Liver (tissue), 9 donors: ENCODE data around the gene DDIT4. TPM values are rescaled to one million over a fixed set of nuclear protein-coding genes. Genes with fewer than 3 reads are reported as not detected.

ENCODE experiments used
- DNase-seq: peaks from one replicate; pipeline ENCODE4 v3.0.0-alpha.2; 2017; ENCODE audit warnings: low spot score
- H3K27ac ChIP-seq, 2 donors: one replicate each; pipeline ENCODE4 v1.7.0; 2013; ENCODE audit warnings: inconsistent platforms in 2 of 2, low read length in 2 of 2, control low read depth in 1 of 2, low read depth in 1 of 2, mild to moderate bottlenecking in 1 of 2
- H3K27me3 ChIP-seq, 4 donors: one replicate each; pipeline versions ENCODE4 v1.6.1 to v1.7.0; 2013; ENCODE audit warnings: low read length in 3 of 4, inconsistent platforms in 1 of 4, mild to moderate bottlenecking in 1 of 4, moderate library complexity in 1 of 4; ENCODE audit not compliant: control insufficient read depth in 4 of 4, insufficient read depth in 4 of 4
- H3K36me3 ChIP-seq, 4 donors: one replicate each; pipeline versions ENCODE4 v1.6.1 to v1.7.0; 2013; ENCODE audit warnings: low read length in 3 of 4, mild to moderate bottlenecking in 3 of 4, low read depth in 1 of 4, moderate library complexity in 1 of 4; ENCODE audit not compliant: control insufficient read depth in 4 of 4, insufficient read depth in 3 of 4
- H3K4me1 ChIP-seq, 4 donors: one replicate each; pipeline versions ENCODE4 v1.6.1 to v1.7.0; 2013; ENCODE audit warnings: low read length in 3 of 4, mild to moderate bottlenecking in 3 of 4, moderate library complexity in 1 of 4; ENCODE audit not compliant: control insufficient read depth in 4 of 4, insufficient read depth in 4 of 4
- H3K4me3 ChIP-seq, 3 donors: one replicate each; pipeline versions ENCODE4 v1.6.1 to v1.7.0; 2013; ENCODE audit warnings: low read length in 3 of 3, control low read depth in 1 of 3, low read depth in 1 of 3, mild to moderate bottlenecking in 1 of 3
- H3K9ac ChIP-seq, 2 donors: one replicate each; pipeline ENCODE4 v1.7.0; 2013; ENCODE audit warnings: low read length in 2 of 2, mild to moderate bottlenecking in 2 of 2, moderate library complexity in 2 of 2, control low read depth in 1 of 2, low read depth in 1 of 2
- H3K9me3 ChIP-seq, 4 donors: one replicate each; pipeline versions ENCODE4 v1.6.1 to v1.7.0; 2013; ENCODE audit warnings: low read length in 3 of 4; ENCODE audit not compliant: control insufficient read depth in 4 of 4
- ATF3 ChIP-seq: IDR thresholded peaks from 2 replicates; pipeline ENCODE4 v1.6.1; 2016; ENCODE audit warnings: antibody characterized with exemption
- EGR1 ChIP-seq, 2 donors: IDR thresholded peaks; 2 replicates each; pipeline ENCODE4 v1.6.1; 2016 to 2018; ENCODE audit warnings: antibody characterized with exemption in 2 of 2, low read depth in 2 of 2
- FOXA1 ChIP-seq: IDR thresholded peaks from 2 replicates; pipeline ENCODE4 v1.6.1; 2016; ENCODE audit warnings: antibody characterized with exemption
- FOXA2 ChIP-seq: IDR thresholded peaks from 2 replicates; pipeline ENCODE4 v1.6.1; 2016; ENCODE audit warnings: antibody characterized with exemption
- GABPA ChIP-seq, 2 donors: IDR thresholded peaks in 1 of 2; conservative IDR thresholded peaks in 1 of 2; 2 replicates each; pipeline ENCODE4 v1.6.1; 2016; ENCODE audit warnings: antibody characterized with exemption in 2 of 2, mild to moderate bottlenecking in 1 of 2, moderate library complexity in 1 of 2
- HNF4A ChIP-seq, 2 donors: conservative IDR thresholded peaks; 2 replicates each; pipeline ENCODE4 v1.6.1; 2016; ENCODE audit warnings: antibody characterized with exemption in 2 of 2, mild to moderate bottlenecking in 2 of 2
- HNF4G ChIP-seq: IDR thresholded peaks from 2 replicates; pipeline ENCODE4 v1.6.1; 2016; ENCODE audit warnings: antibody characterized with exemption
- JUND ChIP-seq, 2 donors: IDR thresholded peaks; 2 replicates each; pipeline ENCODE4 v1.6.1; 2016; ENCODE audit warnings: antibody characterized with exemption in 2 of 2
- NR2F2 ChIP-seq: IDR thresholded peaks from 2 replicates; pipeline ENCODE4 v1.6.1; 2016; ENCODE audit warnings: antibody characterized with exemption
- RAD21 ChIP-seq, 2 donors: IDR thresholded peaks; 2 replicates each; pipeline ENCODE4 v1.6.1; 2016; ENCODE audit warnings: antibody characterized with exemption in 2 of 2, mild to moderate bottlenecking in 2 of 2
- REST ChIP-seq: IDR thresholded peaks from 2 replicates; pipeline ENCODE4 v1.6.1; 2016; ENCODE audit warnings: antibody characterized with exemption, mild to moderate bottlenecking
- RXRA ChIP-seq, 2 donors: IDR thresholded peaks; 2 replicates each; pipeline ENCODE4 v1.6.1; 2017 to 2018; ENCODE audit warnings: antibody characterized with exemption in 2 of 2, mild to moderate bottlenecking in 1 of 2
- SP1 ChIP-seq: IDR thresholded peaks from 2 replicates; pipeline ENCODE4 v1.6.1; 2018; ENCODE audit warnings: antibody characterized with exemption, mild to moderate bottlenecking
- TAF1 ChIP-seq: conservative IDR thresholded peaks from 2 replicates; pipeline ENCODE4 v1.6.1; 2016; ENCODE audit warnings: antibody characterized with exemption, mild to moderate bottlenecking
- YY1 ChIP-seq: IDR thresholded peaks from 2 replicates; pipeline ENCODE4 v1.6.1; 2016; ENCODE audit warnings: antibody characterized with exemption, mild to moderate bottlenecking
- WGBS: extraction: QIAGEN DNeasy Blood & Tissue Kit; methylation state at CpG from one replicate; pipeline ENCODE4 v1.1.7; 2013; 5-methylcytosine and 5-hydroxymethylcytosine counted together
- polyA plus RNA-seq, 2 donors: library from polyadenylated mRNA; stranded (reverse) in 1 of 2; unstranded in 1 of 2; fragments of 200-250 nt in 1 of 2; fragments of >200 nt in 1 of 2; fragmentation: Nextera tagmentation in 1 of 2; extraction: Ambion mirVana in 1 of 2; gene quantifications; one replicate each; pipeline versions ENCODE4 v1.2.1 to v1.2.3, GENCODE V29; 2013 to 2015
- total RNA-seq, 2 donors: library from RNA; depleted of rRNA; stranded (reverse); fragments of >200 nt; gene quantifications; one replicate each; pipeline ENCODE4 v1.2.3, GENCODE V29; 2014
- TF ChIP-seq, protein P1 (sequence below): IDR thresholded peaks from 2 replicates; pipeline ENCODE4 v1.6.1; 2016; ENCODE audit warnings: antibody characterized with exemption
- TF ChIP-seq, protein P2 (sequence below): IDR thresholded peaks from 2 replicates; pipeline ENCODE4 v1.6.1; 2016; ENCODE audit warnings: antibody characterized with exemption
- TF ChIP-seq, protein P3 (sequence below): fragments of 150-350 bp; IDR thresholded peaks from 2 replicates; pipeline ENCODE4 v1.5.1; 2017; ENCODE audit warnings: improper control_type of control experiment, low read depth, low read length; ENCODE audit not compliant: missing input control
- donor health status: healthy.
- donor health status: healthy.
- donor health status: healthy.
- donor health status: healthy.
- donor health status: healthy.

DDIT4 gene
- total and polyA plus RNA-seq, 4 donors, result 18.4 to 69.0 (median 43.7) TPM

GRCh38 chr10:72283131-72283530, 9.4 kb downstream of the DDIT4 start (continued):
- TF ChIP-seq, protein P1, sequence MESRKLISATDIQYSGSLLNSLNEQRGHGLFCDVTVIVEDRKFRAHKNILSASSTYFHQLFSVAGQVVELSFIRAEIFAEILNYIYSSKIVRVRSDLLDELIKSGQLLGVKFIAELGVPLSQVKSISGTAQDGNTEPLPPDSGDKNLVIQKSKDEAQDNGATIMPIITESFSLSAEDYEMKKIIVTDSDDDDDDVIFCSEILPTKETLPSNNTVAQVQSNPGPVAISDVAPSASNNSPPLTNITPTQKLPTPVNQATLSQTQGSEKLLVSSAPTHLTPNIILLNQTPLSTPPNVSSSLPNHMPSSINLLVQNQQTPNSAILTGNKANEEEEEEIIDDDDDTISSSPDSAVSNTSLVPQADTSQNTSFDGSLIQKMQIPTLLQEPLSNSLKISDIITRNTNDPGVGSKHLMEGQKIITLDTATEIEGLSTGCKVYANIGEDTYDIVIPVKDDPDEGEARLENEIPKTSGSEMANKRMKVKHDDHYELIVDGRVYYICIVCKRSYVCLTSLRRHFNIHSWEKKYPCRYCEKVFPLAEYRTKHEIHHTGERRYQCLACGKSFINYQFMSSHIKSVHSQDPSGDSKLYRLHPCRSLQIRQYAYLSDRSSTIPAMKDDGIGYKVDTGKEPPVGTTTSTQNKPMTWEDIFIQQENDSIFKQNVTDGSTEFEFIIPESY, result no peak
- TF ChIP-seq EGR1 (IDR thresholded peaks at IDR 0.05; ENCODE audit: low read depth in 2 of 2) (no peak), HNF4G (no peak), SP1 (no peak), ATF3 (no peak)

DNA sequence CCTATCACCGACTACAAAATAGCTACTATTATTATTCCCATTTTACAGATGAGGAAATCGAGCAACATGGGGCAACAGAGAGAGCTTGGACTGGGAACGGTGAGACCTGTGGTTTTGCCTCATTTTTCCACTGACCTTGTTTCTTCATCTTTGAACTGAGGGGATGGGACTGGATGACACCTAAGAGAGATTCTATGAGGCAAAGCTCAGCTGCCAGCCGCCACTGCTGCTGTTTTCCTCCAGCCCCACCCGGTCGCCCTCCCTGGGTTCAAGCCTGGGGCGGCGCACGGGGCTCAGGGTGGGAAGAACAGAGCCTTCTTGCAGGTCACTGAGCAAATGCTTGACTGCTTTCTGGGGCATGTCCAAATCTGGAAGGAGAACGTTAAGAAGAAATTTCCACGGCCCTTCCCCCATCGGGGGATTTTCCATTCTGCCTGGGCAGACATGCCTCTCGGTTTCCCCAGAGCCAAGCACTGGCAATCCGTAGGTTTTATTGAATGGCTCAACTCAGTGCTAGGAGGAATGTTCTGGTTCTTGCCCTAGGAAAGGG, 12.3 kb downstream of the DDIT4 start:
- Histone ChIP-seq H3K27ac (no peak overlapping the region), H3K9me3 (no peaks in the 10 kb centered on the region), H3K27me3 (no peaks in the 10 kb centered on the region), H3K4me1 (no peaks in the 10 kb centered on the region), H3K36me3 (no peaks in the 10 kb centered on the region), H3K4me3 (no peak overlapping the region), H3K9ac (no peak overlapping the region)
- TF ChIP-seq FOXA2 (no peak), NR2F2 (no peak)
- DNase-seq, result no peak
- 77% methylated on average over 14 of the region's 14 CpGs for WGBS

DNA sequence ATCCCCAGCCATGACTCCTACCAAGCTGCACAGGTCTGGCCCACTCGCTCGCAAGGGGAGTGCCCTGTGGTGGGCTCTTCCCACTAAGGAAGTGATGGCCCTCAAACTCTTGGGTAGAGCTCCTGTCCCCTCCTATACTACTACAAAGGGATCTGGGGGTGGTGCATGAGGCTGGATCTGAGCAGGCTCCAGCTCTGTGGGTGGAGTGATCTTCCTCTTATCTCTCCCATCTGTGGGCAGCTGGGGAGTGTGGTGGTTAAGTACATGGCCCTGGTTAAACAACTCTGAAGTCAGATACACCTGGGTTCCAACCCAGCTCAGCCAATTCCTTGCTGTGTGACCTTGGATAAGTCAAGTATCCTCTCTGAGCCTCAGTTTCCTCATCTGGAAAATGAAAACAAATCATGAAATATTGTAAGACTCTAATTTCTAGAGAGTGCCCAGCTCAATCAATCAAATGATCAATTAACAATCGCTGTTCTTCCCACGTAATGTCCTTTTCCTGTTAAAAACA, 17.4 kb downstream of the DDIT4 start:
- Histone ChIP-seq H3K9me3 (no peaks in the 10 kb centered on the region), H3K27ac (no peak overlapping the region), H3K9ac (no peak overlapping the region), H3K4me3 (no peak overlapping the region), H3K36me3 (no peaks in the 10 kb centered on the region), H3K4me1 (no peaks in the 10 kb centered on the region), H3K27me3 (no peaks in the 10 kb centered on the region)
- 97% methylated on average over 4 of the region's 4 CpGs for WGBS
- TF ChIP-seq ATF3 (no peak), TAF1 (no peak), RAD21 (IDR thresholded peaks at IDR 0.05) (no peak), HNF4A (conservative IDR thresholded peaks at IDR 0.05) (no peak), HNF4G (no peak), RXRA (IDR thresholded peaks at IDR 0.05) (no peak), NR2F2 (no peak), FOXA1 (no peak), YY1 (no peak), JUND (IDR thresholded peaks at IDR 0.05) (no peak), EGR1 (IDR thresholded peaks at IDR 0.05; ENCODE audit: low read depth in 2 of 2) (no peak), SP1 (no peak), REST (no peak), GABPA (IDR thresholded peaks at IDR 0.05 in 1 of 2, conservative IDR thresholded peaks at IDR 0.05 in 1 of 2) (no peak)
- TF ChIP-seq, protein P2, sequence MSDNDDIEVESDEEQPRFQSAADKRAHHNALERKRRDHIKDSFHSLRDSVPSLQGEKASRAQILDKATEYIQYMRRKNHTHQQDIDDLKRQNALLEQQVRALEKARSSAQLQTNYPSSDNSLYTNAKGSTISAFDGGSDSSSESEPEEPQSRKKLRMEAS, result no peak
- TF ChIP-seq, protein P1, result no peak
- TF ChIP-seq, protein P3, sequence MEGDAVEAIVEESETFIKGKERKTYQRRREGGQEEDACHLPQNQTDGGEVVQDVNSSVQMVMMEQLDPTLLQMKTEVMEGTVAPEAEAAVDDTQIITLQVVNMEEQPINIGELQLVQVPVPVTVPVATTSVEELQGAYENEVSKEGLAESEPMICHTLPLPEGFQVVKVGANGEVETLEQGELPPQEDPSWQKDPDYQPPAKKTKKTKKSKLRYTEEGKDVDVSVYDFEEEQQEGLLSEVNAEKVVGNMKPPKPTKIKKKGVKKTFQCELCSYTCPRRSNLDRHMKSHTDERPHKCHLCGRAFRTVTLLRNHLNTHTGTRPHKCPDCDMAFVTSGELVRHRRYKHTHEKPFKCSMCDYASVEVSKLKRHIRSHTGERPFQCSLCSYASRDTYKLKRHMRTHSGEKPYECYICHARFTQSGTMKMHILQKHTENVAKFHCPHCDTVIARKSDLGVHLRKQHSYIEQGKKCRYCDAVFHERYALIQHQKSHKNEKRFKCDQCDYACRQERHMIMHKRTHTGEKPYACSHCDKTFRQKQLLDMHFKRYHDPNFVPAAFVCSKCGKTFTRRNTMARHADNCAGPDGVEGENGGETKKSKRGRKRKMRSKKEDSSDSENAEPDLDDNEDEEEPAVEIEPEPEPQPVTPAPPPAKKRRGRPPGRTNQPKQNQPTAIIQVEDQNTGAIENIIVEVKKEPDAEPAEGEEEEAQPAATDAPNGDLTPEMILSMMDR, result no peak
- no peak for DNase-seq
